SU-DHL-6 (cell line): ENCODE measurements around the gene LETM1.

Source experiments
- H2AFZ ChIP-seq: fragments of 200-600 bp; sonication (generic); 2 replicates; pipeline ENCODE4 v1.6.1; 2014; ENCODE audit warnings: low read depth, mild to moderate bottlenecking, moderate library complexity, mixed read lengths, antibody characterized with exemption, low read length; ENCODE audit not compliant: severe bottlenecking
- H3F3A ChIP-seq: fragments of 200-600 bp; shearing (Covaris generic); 2 replicates; pipeline ENCODE4 v1.6.0; 2016; ENCODE audit warnings: antibody characterized with exemption, mild to moderate bottlenecking; ENCODE audit not compliant: insufficient read depth
- H3K27ac ChIP-seq: fragments of 200-600 bp; sonication (generic); 2 replicates; pipeline ENCODE4 v1.5.1; 2016; ENCODE audit warnings: low read depth, mild to moderate bottlenecking, low read length, moderate library complexity, mixed read lengths
- H3K27me3 ChIP-seq: fragments of 200-600 bp; sonication (generic), shearing (Covaris generic); 2 replicates; pipeline ENCODE4 v1.6.0; 2014; ENCODE audit warnings: mild to moderate bottlenecking, low read length
- H3K36me3 ChIP-seq: fragments of 200-600 bp; sonication (generic); 2 replicates; pipeline ENCODE4 v1.6.1; 2014; ENCODE audit warnings: mild to moderate bottlenecking, low read length, mixed read lengths
- H3K4me2 ChIP-seq: fragments of 300-600, 200-600 bp; shearing (Covaris generic), sonication (generic); 2 replicates; pipeline ENCODE4 v1.6.0; 2014; ENCODE audit warnings: low read length, low read depth, mild to moderate bottlenecking; ENCODE audit not compliant: poor library complexity, severe bottlenecking
- H3K4me3 ChIP-seq: fragments of 200-600 bp; sonication (generic); 2 replicates; pipeline ENCODE4 v1.5.1; 2014; ENCODE audit warnings: antibody characterized with exemption, low read length, mild to moderate bottlenecking, mixed read lengths; ENCODE audit not compliant: insufficient read depth, poor library complexity, severe bottlenecking
- H3K79me2 ChIP-seq: fragments of 200-600 bp; sonication (generic); 2 replicates; pipeline ENCODE4 v1.6.1; 2014; ENCODE audit warnings: mild to moderate bottlenecking, low read length, moderate library complexity; ENCODE audit not compliant: insufficient read depth
- H3K9ac ChIP-seq: fragments of 200-600 bp; sonication (generic); 2 replicates; pipeline ENCODE4 v1.7.0; 2014; ENCODE audit warnings: mild to moderate bottlenecking, low read length
- H3K9me2 ChIP-seq: fragments of 200-600 bp; sonication (generic); replicated peaks from 2 replicates; pipeline ENCODE4 v1.6.1; 2014; ENCODE audit warnings: low read length; ENCODE audit not compliant: insufficient read depth
- H3K9me3 ChIP-seq: fragments of 200-600 bp; sonication (generic); 2 replicates; pipeline ENCODE4 v1.6.1; 2014; ENCODE audit warnings: low read length, mixed read lengths; ENCODE audit not compliant: insufficient read depth
- H4K20me1 ChIP-seq: fragments of 200-600 bp; sonication (generic); 2 replicates; pipeline ENCODE4 v1.6.1; 2014; ENCODE audit warnings: low read depth, mild to moderate bottlenecking, antibody characterized with exemption, low read length, moderate library complexity, mixed read lengths
- EZH2phosphoT487 ChIP-seq: fragments of 200-600 bp; sonication (generic), shearing (Covaris generic); conservative IDR thresholded peaks from 2 replicates; pipeline ENCODE4 v1.6.1; 2018; ENCODE audit warnings: mild to moderate bottlenecking, antibody characterized with exemption, low read length, moderate library complexity, mixed read lengths
- TF ChIP-seq, protein P1 (sequence below): fragments of 200-600 bp; sonication (generic); IDR thresholded peaks from one replicate; pipeline ENCODE4 v1.5.1; 2017; ENCODE audit warnings: antibody characterized with exemption, mild to moderate bottlenecking, low read length, moderate library complexity; ENCODE audit not compliant: insufficient read depth, poor library complexity, severe bottlenecking

Gene LETM1

DNA sequence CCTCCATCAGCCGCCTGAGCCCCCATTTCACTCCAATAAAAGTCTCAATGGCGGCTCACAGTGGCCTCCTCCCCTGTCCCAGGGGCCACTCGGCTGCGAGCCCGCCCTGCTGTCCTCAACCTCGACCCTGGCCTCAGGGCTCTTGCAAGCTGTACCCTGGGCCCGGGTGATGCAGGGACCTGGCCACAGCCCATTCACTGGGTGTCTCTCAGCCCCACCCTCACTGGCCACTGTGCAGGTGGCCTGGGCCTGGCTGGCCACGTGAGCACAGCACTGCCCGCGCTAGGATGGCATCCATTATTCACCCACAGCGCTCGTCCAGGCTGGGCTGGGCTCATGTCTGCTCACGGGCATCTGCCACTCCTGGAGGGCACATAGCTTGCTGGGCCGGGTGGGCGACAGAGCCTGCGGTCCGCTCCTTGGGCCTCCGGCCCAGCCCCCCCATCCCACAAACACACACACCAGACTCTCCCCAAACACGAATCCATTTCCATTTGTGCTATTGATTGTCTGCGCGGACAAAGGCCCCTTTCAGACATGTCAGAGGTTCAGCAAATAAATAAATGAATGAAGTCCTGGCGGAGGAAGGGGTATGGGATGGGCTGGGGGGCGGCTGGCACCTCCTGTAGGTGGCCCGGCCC lies 79.3 kb downstream of the LETM1 start:
- Histone ChIP-seq H3K9me2 (no peaks in the 10 kb centered on the region), H3K79me2 (no peaks in the 10 kb centered on the region), H4K20me1 (no peaks in the 10 kb centered on the region), H3K27me3 (no peaks in the 10 kb centered on the region), H2AFZ (no peak overlapping the region), H3K9me3 (no peaks in the 10 kb centered on the region), H3K36me3 (no peaks in the 10 kb centered on the region), H3K4me2 (no peak overlapping the region), H3F3A (no peaks in the 10 kb centered on the region), H3K9ac (no peak overlapping the region), H3K4me3 (no peak overlapping the region), H3K27ac (no peak overlapping the region)
- no peak for TF ChIP-seq EZH2phosphoT487
- TF ChIP-seq, protein P1, sequence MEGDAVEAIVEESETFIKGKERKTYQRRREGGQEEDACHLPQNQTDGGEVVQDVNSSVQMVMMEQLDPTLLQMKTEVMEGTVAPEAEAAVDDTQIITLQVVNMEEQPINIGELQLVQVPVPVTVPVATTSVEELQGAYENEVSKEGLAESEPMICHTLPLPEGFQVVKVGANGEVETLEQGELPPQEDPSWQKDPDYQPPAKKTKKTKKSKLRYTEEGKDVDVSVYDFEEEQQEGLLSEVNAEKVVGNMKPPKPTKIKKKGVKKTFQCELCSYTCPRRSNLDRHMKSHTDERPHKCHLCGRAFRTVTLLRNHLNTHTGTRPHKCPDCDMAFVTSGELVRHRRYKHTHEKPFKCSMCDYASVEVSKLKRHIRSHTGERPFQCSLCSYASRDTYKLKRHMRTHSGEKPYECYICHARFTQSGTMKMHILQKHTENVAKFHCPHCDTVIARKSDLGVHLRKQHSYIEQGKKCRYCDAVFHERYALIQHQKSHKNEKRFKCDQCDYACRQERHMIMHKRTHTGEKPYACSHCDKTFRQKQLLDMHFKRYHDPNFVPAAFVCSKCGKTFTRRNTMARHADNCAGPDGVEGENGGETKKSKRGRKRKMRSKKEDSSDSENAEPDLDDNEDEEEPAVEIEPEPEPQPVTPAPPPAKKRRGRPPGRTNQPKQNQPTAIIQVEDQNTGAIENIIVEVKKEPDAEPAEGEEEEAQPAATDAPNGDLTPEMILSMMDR: no peak

DNA sequence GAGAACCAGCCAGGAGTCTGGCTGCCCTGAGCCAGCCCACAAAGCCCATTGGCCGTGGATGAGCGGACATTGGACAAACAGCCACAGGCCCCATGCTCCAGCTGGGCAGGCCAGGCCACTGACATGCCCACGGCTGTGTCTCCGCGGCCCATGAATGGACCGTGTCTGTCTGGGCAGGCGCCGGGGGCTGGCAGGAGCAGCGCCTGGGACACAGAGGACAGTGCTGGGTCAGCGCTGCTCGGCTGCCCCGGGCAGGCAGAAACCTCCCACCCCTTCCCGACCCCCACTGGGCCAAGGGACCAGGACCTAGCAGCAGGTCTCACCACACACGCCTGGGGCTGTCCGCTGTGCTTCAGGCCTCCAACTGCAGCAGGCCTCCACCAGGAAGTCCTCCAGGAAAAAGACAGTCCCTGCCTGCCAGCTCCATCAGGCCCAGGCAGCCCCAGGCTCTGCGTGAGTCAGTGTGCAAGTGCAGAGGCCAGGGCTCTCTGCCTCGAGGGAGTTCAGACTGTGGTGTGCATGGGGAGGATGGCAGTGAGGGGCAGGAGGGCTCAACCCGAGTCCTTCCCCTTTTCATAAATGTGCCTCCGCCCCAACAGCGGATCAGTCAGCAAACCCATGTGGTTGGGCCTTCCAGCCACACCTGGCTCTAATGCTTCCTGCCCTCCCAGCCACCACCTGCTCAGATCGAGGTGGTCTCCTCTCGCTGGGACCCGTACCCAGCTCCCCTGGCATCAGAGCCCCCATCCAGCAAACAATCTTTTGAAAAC lies 80.0 kb downstream of the LETM1 start:
- Histone ChIP-seq H2AFZ (no peak overlapping the region), H3K4me3 (no peak overlapping the region), H4K20me1 (no peaks in the 10 kb centered on the region), H3K27ac (no peak overlapping the region), H3K79me2 (no peaks in the 10 kb centered on the region), H3F3A (no peaks in the 10 kb centered on the region), H3K9me3 (no peaks in the 10 kb centered on the region), H3K4me2 (no peak overlapping the region), H3K9ac (no peak overlapping the region), H3K27me3 (no peaks in the 10 kb centered on the region), H3K9me2 (no peaks in the 10 kb centered on the region), H3K36me3 (no peaks in the 10 kb centered on the region)
- TF ChIP-seq EZH2phosphoT487: no peak
- TF ChIP-seq, protein P1: no peak

DNA sequence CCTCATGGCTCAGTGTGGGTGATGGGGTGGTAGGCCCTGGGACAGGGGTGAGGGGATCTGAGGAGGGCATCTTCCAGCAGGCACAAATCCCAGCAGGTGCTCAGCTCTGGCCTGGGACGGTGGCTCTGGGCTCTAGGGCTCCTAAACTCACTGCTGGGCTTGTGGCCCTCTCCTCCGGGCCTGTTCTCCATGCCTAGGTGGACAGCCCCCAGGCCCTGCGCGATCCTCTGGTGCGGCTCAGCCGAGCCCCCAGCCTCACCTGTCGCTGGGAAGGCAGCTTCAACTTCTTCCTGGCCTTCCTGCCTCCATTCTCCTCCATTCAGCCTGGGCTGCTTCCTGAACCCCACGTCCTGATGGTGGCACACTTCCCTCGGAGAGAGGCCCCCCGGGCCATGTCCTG lies 82.2 kb downstream of the LETM1 start:
- Histone ChIP-seq H3K27ac (no peak overlapping the region), H3K9ac (no peak overlapping the region)

More for the DNA sequence above, 82.2 kb downstream of the LETM1 start:
- H3K36me3 ChIP-seq: no peaks in the 10 kb centered on the region
- no peaks in the 10 kb centered on the region for H3F3A ChIP-seq
- H4K20me1 ChIP-seq: no peaks in the 10 kb centered on the region
- TF ChIP-seq, protein P1: no peak
- TF ChIP-seq EZH2phosphoT487: no peak
- H3K9me2 ChIP-seq: no peaks in the 10 kb centered on the region
- H3K27me3 ChIP-seq: no peaks in the 10 kb centered on the region
- no peak overlapping the region for H2AFZ ChIP-seq
- no peak overlapping the region for H3K4me3 ChIP-seq
- H3K79me2 ChIP-seq: no peaks in the 10 kb centered on the region
- H3K4me2 ChIP-seq: no peak overlapping the region
- no peaks in the 10 kb centered on the region for H3K9me3 ChIP-seq
